Vagina (tissue), 2 donors: ENCODE measurements around the gene TRIM33.

ENCODE experiments used
- CTCF ChIP-seq, 3 experiments: fragments of 450-650 bp in 2 of 3; fragments of 200-600 bp in 1 of 3; sonication (generic) in 1 of 3; IDR thresholded peaks; one replicate each; pipeline ENCODE4 v1.5.1; 2017 to 2019; ENCODE audit warnings: antibody characterized with exemption in 3 of 3, mild to moderate bottlenecking in 2 of 3, moderate library complexity in 2 of 3
- POLR2AphosphoS5 ChIP-seq, 2 donors: sonication (generic); formaldehyde crosslinking; IDR thresholded peaks; one replicate each; pipeline ENCODE4 v1.9.0; 2017; ENCODE audit warnings: antibody characterized with exemption in 2 of 2, mild to moderate bottlenecking in 2 of 2, low read depth in 1 of 2; ENCODE audit not compliant: insufficient read depth in 1 of 2

- TF ChIP-seq CTCF (IDR thresholded peaks at IDR 0.05), result no peak
- TF ChIP-seq POLR2AphosphoS5 (IDR thresholded peaks at IDR 0.05; ENCODE audit: insufficient read depth in 1 of 2, low read depth in 1 of 2), result no peak
Measured at GRCh38 chr1:114423455-114423854, 87.5 kb downstream of the TRIM33 start.
